Endothelial cell of umbilical vein (primary cell): ENCODE results near the gene DENND5B. TPM values are rescaled to one million over a fixed set of nuclear protein-coding genes. Genes with fewer than 3 reads are reported as not detected.

Experiments used
- BruUV-seq: library from RNA; stranded (reverse); fragments of 400-500 nt; replicated peaks from 2 replicates; lab custom pipeline; 2021; lab: Mats Ljungman, UMichigan
- CTCF ChIA-PET: fragments of 300-600, 350-600 bp; sonication (Branson Sonifier 250); formaldehyde crosslinking; loops from one replicate; lab custom pipeline; 2021; ENCODE audit warnings: antibody characterized with exemption, inconsistent platforms; lab: Charles Lee
- POLR2A ChIA-PET: fragments of 300-600, 350-600 bp; sonication (Branson Sonifier 250); formaldehyde crosslinking; loops from one replicate; lab custom pipeline; 2021; ENCODE audit warnings: antibody characterized with exemption, inconsistent platforms; lab: Charles Lee
- DNase-seq: peaks from one replicate; pipeline ENCODE4 v3.0.0-alpha.2; 2011; ENCODE audit warnings: low read depth, low spot score
- FAIRE-seq: peaks from 2 replicates; lab custom pipeline; 2011; peaks lifted over from hg19 to GRCh38; lab: Jason Lieb, UNC
- H2AFZ ChIP-seq: 2 replicates; pipeline ENCODE4 v1.6.0; 2012; ENCODE audit warnings: low read depth, low read length, control low read depth, inconsistent platforms
- H3K27ac ChIP-seq: 2 replicates; pipeline ENCODE4 v1.5.1; 2011; ENCODE audit warnings: low read depth, mild to moderate bottlenecking, control low read depth, low read length, moderate library complexity; ENCODE audit not compliant: insufficient read depth
- H3K27me3 ChIP-seq, 2 experiments: 2 replicates each; pipeline versions ENCODE4 v1.6.0 to v1.6.1; 2011; ENCODE audit warnings: low read length in 2 of 2, mixed read lengths in 1 of 2; ENCODE audit not compliant: control insufficient read depth in 2 of 2, insufficient read depth in 2 of 2
- H3K36me3 ChIP-seq, 2 experiments: 2 replicates in 1 of 2; 3 replicates in 1 of 2; pipeline ENCODE4 v1.5.1; 2011; ENCODE audit warnings: low read length in 2 of 2, mild to moderate bottlenecking in 1 of 2, moderate library complexity in 1 of 2; ENCODE audit not compliant: control insufficient read depth in 2 of 2, insufficient read depth in 2 of 2; ENCODE audit errors: extremely low read depth in 1 of 2
- H3K4me1 ChIP-seq: 3 replicates; pipeline ENCODE4 v1.5.1; 2011; ENCODE audit warnings: mild to moderate bottlenecking, low read length; ENCODE audit not compliant: control insufficient read depth, insufficient read depth; ENCODE audit errors: extremely low read depth
- H3K4me2 ChIP-seq: 2 replicates; pipeline ENCODE4 v1.6.1; 2011; ENCODE audit warnings: low read length, control low read depth, mixed read lengths; ENCODE audit not compliant: insufficient read depth
- H3K4me3 ChIP-seq, 3 experiments: fragments of 200-600 bp in 1 of 3; sonication (generic), shearing (Covaris generic) in 1 of 3; replicated peaks in 1 of 3; 2 replicates each; pipeline ENCODE4 v1.5.1; 2011 to 2016; ENCODE audit warnings: control low read depth in 3 of 3, low read length in 3 of 3, mild to moderate bottlenecking in 2 of 3, inconsistent platforms in 1 of 3, low read depth in 1 of 3, moderate library complexity in 1 of 3; ENCODE audit not compliant: insufficient read depth in 1 of 3
- H3K79me2 ChIP-seq: 2 replicates; pipeline ENCODE4 v1.6.0; 2012; ENCODE audit warnings: low read length, inconsistent platforms; ENCODE audit not compliant: control insufficient read depth, insufficient read depth
- H3K9ac ChIP-seq: replicated peaks from 2 replicates; pipeline ENCODE3; 2011; ENCODE audit warnings: low read length, control low read depth; ENCODE audit not compliant: insufficient read depth; ENCODE audit errors: extremely low read depth
- H3K9me1 ChIP-seq: replicated peaks from 3 replicates; pipeline ENCODE4 v1.6.0; 2011; ENCODE audit warnings: mild to moderate bottlenecking, low read length; ENCODE audit not compliant: control insufficient read depth, insufficient read depth; ENCODE audit errors: extremely low read depth
- H3K9me3 ChIP-seq: replicated peaks from 2 replicates; pipeline ENCODE4 v1.5.1; 2012; ENCODE audit warnings: low read length, inconsistent platforms; ENCODE audit not compliant: control insufficient read depth, insufficient read depth
- H4K20me1 ChIP-seq: replicated peaks from 2 replicates; pipeline ENCODE3; 2011; ENCODE audit warnings: mild to moderate bottlenecking, low read length; ENCODE audit not compliant: control insufficient read depth, insufficient read depth; ENCODE audit errors: extremely low read depth
- CTCF ChIP-seq, 2 donors: IDR thresholded peaks; 1 replicate in 1 of 2; 2 replicates in 1 of 2; pipeline ENCODE4 v1.5.1; 2011; ENCODE audit warnings: low read length in 2 of 2, mild to moderate bottlenecking in 2 of 2, moderate library complexity in 2 of 2, control low read depth in 1 of 2, inconsistent platforms in 1 of 2, low read depth in 1 of 2; ENCODE audit not compliant: insufficient read depth in 1 of 2; ENCODE audit errors: extremely low read depth in 1 of 2
- JUN ChIP-seq: IDR thresholded peaks from 2 replicates; pipeline ENCODE4 v1.6.1; 2011; ENCODE audit warnings: borderline replicate concordance, low read depth; ENCODE audit not compliant: insufficient read length, insufficient read depth
- POLR2AphosphoS5 ChIP-seq: IDR thresholded peaks from 2 replicates; pipeline ENCODE4 v1.6.1; 2012; ENCODE audit warnings: low read depth, mild to moderate bottlenecking, control low read depth, low read length, moderate library complexity; ENCODE audit not compliant: insufficient read depth
- dilution Hi-C: fragments of 300-500 bp; cut with MboI; formaldehyde crosslinking; loops from one replicate; pipeline ENCODE4 v1.15.0; 2019; ENCODE audit warnings: low sequenced_read_pairs; ENCODE audit not compliant: extremely low pct_ligation_motif_present
- intact Hi-C: fragments of 100-400 bp; cut with micrococcal nuclease; formaldehyde crosslinking; loops from one replicate; pipeline ENCODE4 v1.10.0; 2022
- polyA plus RNA-seq, 4 experiments: library from polyadenylated mRNA; depleted of rRNA in 3 of 4; stranded (reverse) in 3 of 4; unstranded in 1 of 4; fragments of >200 nt; gene quantifications; 2 replicates each; pipeline versions ENCODE4 v1.2.1 to v1.2.3, GENCODE V29; 2011 to 2012; ENCODE audit warnings: missing spikeins in 1 of 4
- total RNA-seq: library from RNA; stranded (reverse); gene quantifications from 2 replicates; pipeline ENCODE4 v1.2.3, GENCODE V29; 2021
- TF ChIP-seq, protein P1 (sequence below): IDR thresholded peaks from 2 replicates; pipeline ENCODE4 v1.6.1; 2011; ENCODE audit not compliant: insufficient read depth, insufficient read length

Gene DENND5B
- total and polyA plus RNA-seq, 2 donors (not counting 3 experiments of a cell fraction or from before 2014, with no cell fraction given): 10.3 to 18.3 TPM

DNA sequence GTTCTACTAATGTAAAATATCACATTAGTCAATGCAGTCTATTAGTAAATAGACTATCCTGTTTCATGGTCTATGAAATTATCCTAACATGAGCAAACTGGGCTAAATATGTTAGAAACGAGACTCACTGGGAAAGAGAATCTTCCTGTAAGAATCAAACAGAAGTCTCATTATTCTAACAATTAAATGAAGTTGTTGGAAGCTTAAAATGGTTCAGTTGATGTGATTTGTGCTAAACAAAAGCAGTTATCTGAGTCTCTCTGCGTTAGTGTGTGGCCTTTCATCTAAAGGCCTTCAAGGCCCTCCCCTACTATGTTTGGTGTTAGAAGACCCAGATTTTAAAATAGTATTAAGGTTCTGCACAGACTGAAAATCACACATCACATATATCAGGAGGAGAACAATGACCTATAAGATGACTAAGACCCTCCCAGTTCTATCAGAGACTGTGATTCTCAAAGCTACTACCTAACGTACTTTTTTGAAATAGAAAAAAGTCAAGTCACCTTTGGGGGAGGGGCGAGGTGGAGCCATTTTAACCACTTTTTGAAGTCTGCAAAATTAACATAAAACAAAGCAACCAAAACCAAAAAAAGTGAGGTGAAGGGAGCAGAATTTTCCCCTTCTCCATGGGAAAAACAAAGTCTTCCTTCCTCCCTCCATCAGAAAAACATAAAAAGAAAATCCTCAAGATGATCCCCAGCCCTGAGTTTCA is 82.3 kb downstream of the DENND5B start:
- ChIA-PET POLR2A (no interaction called here), CTCF (interaction anchor here (0.9 to 2.1 kb wide), 3 partner anchors 10 to 89 kb away, joined by 3 to 6 read pairs (median 5); no protein-coding TSS in a partner anchor)
- peaks cover 24% of the 10 kb centered on the region for H3K4me1 ChIP-seq
- dilution Hi-C loops: no loop called here
- H3K9me1 ChIP-seq: no peaks in the 10 kb centered on the region
- no peaks in the 10 kb centered on the region for H3K9me3 ChIP-seq
- TF ChIP-seq CTCF (IDR thresholded peaks at IDR 0.05; ENCODE audit: extremely low read depth in 1 of 2, insufficient read depth in 1 of 2, low read depth in 1 of 2, low read length in 2 of 2) (no peak), JUN (no peak), POLR2AphosphoS5 (no peak)
- TF ChIP-seq, protein P1, sequence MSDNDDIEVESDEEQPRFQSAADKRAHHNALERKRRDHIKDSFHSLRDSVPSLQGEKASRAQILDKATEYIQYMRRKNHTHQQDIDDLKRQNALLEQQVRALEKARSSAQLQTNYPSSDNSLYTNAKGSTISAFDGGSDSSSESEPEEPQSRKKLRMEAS: no peak
- intact Hi-C loops: loop anchor here (5.0 kb wide), 1 partner anchor 186 kb away; no protein-coding TSS in a partner anchor
- no peaks in the 10 kb centered on the region for H3K36me3 ChIP-seq
- no peak overlapping the region for H2AFZ ChIP-seq
- H3K9ac ChIP-seq: no peak overlapping the region
- H3K27me3 ChIP-seq: no peaks in the 10 kb centered on the region
- peak overlapping the region; percentile 82 for H3K27ac ChIP-seq
- no peaks in the 10 kb centered on the region for H4K20me1 ChIP-seq
- H3K79me2 ChIP-seq: peaks cover 2% of the 10 kb centered on the region
- DNase-seq: no peak
- H3K4me3 ChIP-seq: no peak overlapping the region
- no TSS peak for BruUV-seq
- no peak overlapping the region for H3K4me2 ChIP-seq
- no peak for FAIRE-seq
